Measurements from ENCODE around the gene DMKN. TPM values are rescaled to one million over a fixed set of nuclear protein-coding genes. Genes with fewer than 3 reads are reported as not detected.
A peak's percentile ranks its signal among the peaks of the same experiment; 100 is the strongest.

DMKN gene
- total RNA-seq, 6 donors from 2014 or later = 64.9 to 127 (median 101) TPM

GRCh38 chr19:35509861-35510625 lies 3.4 kb downstream of the DMKN start:
- peak; percentile 86 to 92 for ATAC-seq (ENCODE audit: low FRiP score in 2 of 2)
- H3K27ac ChIP-seq = peak overlapping the region; percentile 75 to 83 (median 79)
- peaks cover 7 to 24% (median 11%) of the 10 kb centered on the region in 4 donors for H3K4me1 ChIP-seq
- TF ChIP-seq EP300 (IDR thresholded peaks at IDR 0.05) = no peak
- TF ChIP-seq POLR2AphosphoS5 (IDR thresholded peaks at IDR 0.05) = peak; percentile 18 to 48
- peak in 2 of 4 donors; percentile 54 to 59 for TF ChIP-seq POLR2A (IDR thresholded peaks at IDR 0.05)
- TF ChIP-seq CTCF (IDR thresholded peaks at IDR 0.05) = peak; percentile 88 to 97 (median 94)
- H3K36me3 ChIP-seq = no peaks in the 10 kb centered on the region
- peak overlapping the region; percentile 22 to 48 (median 44) for H3K4me3 ChIP-seq
- H3K9me3 ChIP-seq = no peaks in the 10 kb centered on the region
- DNase-seq = peak; percentile 92 to 96
- 0 to 2% methylated on average over 9 to 32 of the region's 39 CpGs for WGBS, 2 donors
- H3K27me3 ChIP-seq = no peaks in the 10 kb centered on the region

- peak in 1 of 2 donors; percentile 89 for DNase-seq
- H3K4me1 ChIP-seq = peaks cover 7 to 21% (median 11%) of the 10 kb centered on the region in 4 donors
- peak overlapping the region; percentile 75 to 83 (median 79) for H3K27ac ChIP-seq
- ATAC-seq (ENCODE audit: low FRiP score in 2 of 2) = peak; percentile 46 to 75
- 22 to 24% methylated on average over 12 of the region's 12 CpGs for whole genome bisulfite sequencing, 2 donors
- no peaks in the 10 kb centered on the region for H3K9me3 ChIP-seq
- TF ChIP-seq CTCF (IDR thresholded peaks at IDR 0.05) (no peak), POLR2A (IDR thresholded peaks at IDR 0.05) (peak in 2 of 4 donors; percentile 29 to 39), POLR2AphosphoS5 (IDR thresholded peaks at IDR 0.05) (peak; percentile 47 to 59), EP300 (IDR thresholded peaks at IDR 0.05) (no peak)
- H3K36me3 ChIP-seq = no peaks in the 10 kb centered on the region
- H3K4me3 ChIP-seq = peak overlapping the region in 3 of 4 donors; percentile 42 to 48 (median 45)
- H3K27me3 ChIP-seq = no peaks in the 10 kb centered on the region
These were observed 4.3 kb downstream of the DMKN start for GRCh38 chr19:35509018-35509652.

GRCh38 chr19:35508129-35508528 lies 5.3 kb downstream of the DMKN start:
- Histone ChIP-seq H3K4me3 (no peak overlapping the region), H3K36me3 (no peaks in the 10 kb centered on the region), H3K4me1 (peaks cover 7 to 17% (median 11%) of the 10 kb centered on the region in 4 donors), H3K9me3 (no peaks in the 10 kb centered on the region), H3K27ac (no peak overlapping the region), H3K27me3 (no peaks in the 10 kb centered on the region)
- DNase-seq (no peak), ATAC-seq (ENCODE audit: low FRiP score in 2 of 2) (no peak)
- TF ChIP-seq CTCF (IDR thresholded peaks at IDR 0.05) (no peak), EP300 (IDR thresholded peaks at IDR 0.05) (no peak), POLR2A (IDR thresholded peaks at IDR 0.05) (no peak), POLR2AphosphoS5 (IDR thresholded peaks at IDR 0.05) (no peak)
- WGBS, 2 donors = 85 to 86% methylated on average over 3 of the region's 3 CpGs

GRCh38 chr19:35507561-35507960 lies 5.9 kb downstream of the DMKN start:
- Histone ChIP-seq H3K27ac (no peak overlapping the region), H3K4me1 (peaks cover 7 to 17% (median 11%) of the 10 kb centered on the region in 4 donors), H3K27me3 (no peaks in the 10 kb centered on the region), H3K36me3 (no peaks in the 10 kb centered on the region), H3K9me3 (no peaks in the 10 kb centered on the region), H3K4me3 (no peak overlapping the region)
- TF ChIP-seq EP300 (IDR thresholded peaks at IDR 0.05) (no peak), POLR2AphosphoS5 (IDR thresholded peaks at IDR 0.05) (no peak), CTCF (IDR thresholded peaks at IDR 0.05) (no peak), POLR2A (IDR thresholded peaks at IDR 0.05) (no peak)
- ATAC-seq (ENCODE audit: low FRiP score in 2 of 2) (no peak), DNase-seq (no peak)
- WGBS, 2 donors = 87 to 89% methylated on average over 5 to 11 of the region's 11 CpGs
